NCI-H1694 treated with DMSO at 0.1 percent for 48 hours (cell line): ENCODE results near the gene ST6GALNAC1.

Experiments used
- DNase-seq: peaks from one replicate; lab custom pipeline; 2025; lab: John Stamatoyannopoulos, UW

The ST6GALNAC1 gene

GRCh38 chr17:76643553-76644148, at the start of gene ST6GALNAC1:
ST6GALNAC1 (minus strand) TSS chr17:76643757; CDS start chr17:76643638, 119 bp downstream.
- DNase-seq: no peak

- DNase-seq: no peak
Observed at GRCh38 chr17:76691379-76692191, 48.0 kb upstream of the ST6GALNAC1 start.

GRCh38 chr17:76690596-76691280, 47.2 kb upstream of the ST6GALNAC1 start:
- DNase-seq: no peak

- no peak for DNase-seq
Observed at GRCh38 chr17:76689859-76690258, 46.3 kb upstream of the ST6GALNAC1 start.

- DNase-seq: no peak
Observed at GRCh38 chr17:76688165-76688622, 44.6 kb upstream of the ST6GALNAC1 start.

GRCh38 chr17:76687298-76688164, 44.0 kb upstream of the ST6GALNAC1 start:
- DNase-seq: no peak

GRCh38 chr17:76686538-76687297, 43.2 kb upstream of the ST6GALNAC1 start:
- no peak for DNase-seq

- no peak for DNase-seq
Observed at GRCh38 chr17:76685846-76686245, 42.3 kb upstream of the ST6GALNAC1 start.

GRCh38 chr17:76685366-76685765, 41.8 kb upstream of the ST6GALNAC1 start:
- DNase-seq: no peak

- DNase-seq: no peak
Observed at GRCh38 chr17:76684756-76685155, 41.2 kb upstream of the ST6GALNAC1 start.

GRCh38 chr17:76683921-76684745, 40.6 kb upstream of the ST6GALNAC1 start:
- DNase-seq: no peak

GRCh38 chr17:76683011-76683755, 39.6 kb upstream of the ST6GALNAC1 start:
- DNase-seq: no peak

- no peak for DNase-seq
Observed at GRCh38 chr17:76682296-76682695, 38.7 kb upstream of the ST6GALNAC1 start.

GRCh38 chr17:76681222-76682137, 37.9 kb upstream of the ST6GALNAC1 start:
- peak; percentile 78 for DNase-seq

- DNase-seq: no peak
Observed at GRCh38 chr17:76679239-76679638, 35.7 kb upstream of the ST6GALNAC1 start.

GRCh38 chr17:76678330-76678729, 34.8 kb upstream of the ST6GALNAC1 start:
- DNase-seq: no peak

GRCh38 chr17:76677406-76677805, 33.8 kb upstream of the ST6GALNAC1 start:
- no peak for DNase-seq

- no peak for DNase-seq
Observed at GRCh38 chr17:76676629-76677028, 33.1 kb upstream of the ST6GALNAC1 start.
